GM23338 (cell line): Measurements from ENCODE around the gene COL26A1.

Experiments
- CREB1 ChIP-seq: fragments of 250-450 bp; sonication (Bioruptor Pico); IDR thresholded peaks from 2 replicates; pipeline ENCODE4 v1.5.0; 2020; ENCODE audit warnings: low read depth, mild to moderate bottlenecking, moderate library complexity
- CTCF ChIP-seq, 2 experiments: fragments of 200-600 bp in 1 of 2; sonication (generic) in 1 of 2; conservative IDR thresholded peaks; 2 replicates each; pipeline versions ENCODE4 v1.5.1 to v1.6.1; 2016 to 2017; ENCODE audit warnings: antibody characterized with exemption in 2 of 2, low read depth in 2 of 2, mild to moderate bottlenecking in 2 of 2, moderate library complexity in 1 of 2
- ETS1 ChIP-seq: IDR thresholded peaks from 2 replicates; pipeline ENCODE4 v1.6.1; 2016; ENCODE audit warnings: antibody characterized with exemption
- EZH2 ChIP-seq: fragments of 200-600 bp; sonication (generic); IDR thresholded peaks from one replicate; pipeline ENCODE4 v1.8.0; 2017; ENCODE audit warnings: antibody characterized with exemption, mild to moderate bottlenecking, low read depth; ENCODE audit not compliant: unreplicated experiment
- EZH2phosphoT487 ChIP-seq: fragments of 200-600 bp; sonication (generic); IDR thresholded peaks from one replicate; pipeline ENCODE4 v1.8.1; 2018; ENCODE audit warnings: antibody characterized with exemption; ENCODE audit not compliant: unreplicated experiment
- JUNB ChIP-seq: IDR thresholded peaks from one replicate; pipeline ENCODE4 v1.6.1; 2016; ENCODE audit warnings: antibody characterized with exemption; ENCODE audit not compliant: unreplicated experiment
- NANOG ChIP-seq: IDR thresholded peaks from 2 replicates; pipeline ENCODE4 v1.6.1; 2016; ENCODE audit warnings: antibody characterized with exemption, borderline replicate concordance
- POLR2AphosphoS5 ChIP-seq: IDR thresholded peaks from 2 replicates; pipeline ENCODE4 v1.6.1; 2016; ENCODE audit warnings: antibody characterized with exemption, low read depth
- REST ChIP-seq: IDR thresholded peaks from one replicate; pipeline ENCODE4 v1.6.1; 2018; ENCODE audit warnings: antibody characterized with exemption; ENCODE audit not compliant: unreplicated experiment
- STAT1 ChIP-seq: IDR thresholded peaks from one replicate; pipeline ENCODE4 v1.6.1; 2016; ENCODE audit warnings: antibody characterized with exemption; ENCODE audit not compliant: unreplicated experiment
- ZNF114 ChIP-seq: fragments of 250-450 bp; sonication (Bioruptor Pico); IDR thresholded peaks from 2 replicates; pipeline ENCODE4 v1.5.0; 2020; ENCODE audit warnings: mild to moderate bottlenecking, moderate library complexity
- ZNF331 ChIP-seq: fragments of 250-450 bp; sonication (Bioruptor Pico); IDR thresholded peaks from 2 replicates; pipeline ENCODE4 v1.5.0; 2020; ENCODE audit warnings: low read depth, mild to moderate bottlenecking, moderate library complexity

GRCh38 chr7:101543846-101544245 is 181.2 kb downstream of the COL26A1 start:
- TF ChIP-seq EZH2phosphoT487: no peak
- no peak for TF ChIP-seq CTCF (conservative IDR thresholded peaks at IDR 0.05; ENCODE audit: low read depth in 2 of 2)
- TF ChIP-seq POLR2AphosphoS5: no peak
- TF ChIP-seq REST: no peak
- no peak for TF ChIP-seq EZH2
- no peak for TF ChIP-seq JUNB
- no peak for TF ChIP-seq CREB1 (CRISPR knock-in tag)
- TF ChIP-seq ZNF114: no peak
- no peak for TF ChIP-seq ETS1
- no peak for TF ChIP-seq NANOG
- TF ChIP-seq STAT1: no peak
- TF ChIP-seq ZNF331 (CRISPR knock-in tag): no peak
